HG03025 (cell line): ENCODE data around the gene FOXO3.
"Not testable (repeated sequence)": the region's sequence is repeated elsewhere in the genome, so short reads cannot be mapped to it uniquely, and the experiment has no call there.

Source experiments
- ATAC-seq: cut with Tn5 transposase; IDR thresholded peaks from one replicate; pipeline ENCODE4 v1.9.1; 2021; ENCODE audit warnings: mild to moderate bottlenecking, moderate library complexity; ENCODE audit not compliant: unreplicated experiment, low FRiP score

Gene FOXO3

GRCh38 chr6:108560463-108561308, at the start of gene FOXO3:
Gene FOXO3, plus strand, starts transcription at chr6:108560917. Its CDS starts 292 bp downstream, at chr6:108561209.
- no peak for ATAC-seq

DNA sequence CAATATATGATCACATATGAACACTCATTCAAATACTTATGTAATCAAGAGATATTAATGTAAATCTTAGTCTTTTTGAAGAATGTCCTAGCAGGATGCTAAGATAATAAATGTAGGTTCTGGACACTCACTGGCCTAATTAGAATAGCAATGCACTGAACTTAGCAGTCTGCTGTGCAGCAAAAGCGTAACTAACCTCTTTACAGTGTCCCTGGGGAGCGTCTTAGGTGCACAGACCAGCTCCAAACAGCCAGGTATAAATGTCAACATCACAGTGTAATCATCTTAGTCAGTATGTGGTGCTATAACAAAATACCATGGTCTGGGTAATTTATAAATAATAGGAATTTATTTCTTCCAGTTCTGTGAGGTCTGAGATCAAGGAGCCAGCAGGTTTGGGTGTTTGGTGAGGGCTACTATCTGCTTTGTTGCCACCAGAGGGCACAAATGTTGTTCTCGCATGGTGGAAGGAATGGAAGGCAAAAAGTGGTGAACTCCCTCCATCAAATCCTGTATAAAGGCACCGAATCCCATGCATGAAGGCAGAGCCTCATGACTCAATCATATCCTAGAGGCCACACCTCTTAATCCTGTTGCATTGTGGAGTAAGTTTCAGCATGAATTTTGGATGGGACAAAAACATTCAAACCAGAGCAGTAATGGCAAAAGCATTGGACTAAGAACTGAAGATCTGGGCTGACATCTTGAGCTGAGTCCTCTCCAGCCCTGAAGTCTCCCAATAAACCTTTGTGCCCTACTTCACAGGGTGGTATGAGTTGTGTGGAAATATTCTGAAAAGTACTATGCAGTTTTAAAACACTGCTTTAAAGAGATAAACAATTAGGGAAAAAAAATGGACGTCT, 41.8 kb upstream of the FOXO3 start:
- ATAC-seq: no peak

- no peak for ATAC-seq
Observed at GRCh38 chr6:108521616-108522107, 39.1 kb upstream of the FOXO3 start.

- ATAC-seq: no peak
Observed at GRCh38 chr6:108523697-108524096, 37.0 kb upstream of the FOXO3 start.

- ATAC-seq: no peak
Observed at GRCh38 chr6:108524528-108525248, 36.0 kb upstream of the FOXO3 start.

GRCh38 chr6:108526739-108527174, 34.0 kb upstream of the FOXO3 start:
- ATAC-seq: no peak

- no peak for ATAC-seq
Observed at GRCh38 chr6:108528878-108529277, 31.8 kb upstream of the FOXO3 start.

DNA sequence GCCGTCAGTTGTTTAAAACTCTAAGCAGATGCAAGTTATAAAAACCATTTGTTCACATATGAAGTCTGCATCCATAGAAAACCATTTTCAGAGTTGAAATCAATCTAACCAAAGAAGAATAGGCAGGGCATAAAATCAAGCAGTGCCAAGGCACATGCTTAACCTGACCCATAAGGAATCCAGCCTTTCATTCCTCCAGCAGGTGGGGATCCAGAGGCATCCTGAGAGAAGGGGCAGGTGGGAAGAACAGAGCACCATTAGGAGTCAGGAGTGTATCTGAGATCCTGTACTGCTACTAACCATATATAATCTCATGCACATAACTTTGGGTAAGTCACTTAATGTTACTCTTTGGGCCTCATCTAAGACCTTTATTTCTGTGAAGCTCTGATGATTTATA, 29.4 kb upstream of the FOXO3 start:
- no peak for ATAC-seq

- no peak for ATAC-seq
Observed at GRCh38 chr6:108535114-108535742, 25.5 kb upstream of the FOXO3 start.

DNA sequence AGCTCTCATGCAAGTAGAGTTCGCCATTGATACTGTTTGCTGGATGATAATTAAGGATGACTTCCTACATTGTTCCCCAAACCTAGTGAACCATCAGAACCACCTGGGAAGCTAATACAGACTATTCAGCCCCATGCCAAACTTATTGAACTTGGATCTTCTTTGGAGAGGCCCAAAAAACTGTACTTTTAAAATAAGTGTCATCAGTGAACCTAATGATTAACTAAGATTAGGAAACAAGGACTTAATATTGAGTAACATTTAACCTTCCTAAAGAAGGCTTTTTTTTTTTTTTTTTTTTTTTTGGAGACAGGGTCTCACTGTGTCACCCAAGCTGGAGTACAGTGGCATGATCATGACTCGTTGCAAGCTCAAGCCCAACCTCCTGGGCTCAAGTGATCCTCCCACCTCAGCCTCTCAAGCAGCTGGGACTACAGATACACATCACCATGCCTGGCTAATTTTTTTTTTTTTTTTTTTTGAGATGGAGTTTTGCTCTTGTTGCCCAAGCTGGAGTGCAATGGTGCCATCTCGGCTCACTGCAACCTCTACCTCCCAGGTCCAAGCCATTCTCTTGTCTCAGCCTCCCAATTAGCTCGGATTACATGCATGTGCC, 24.7 kb upstream of the FOXO3 start:
- not testable (repeated sequence) for ATAC-seq

DNA sequence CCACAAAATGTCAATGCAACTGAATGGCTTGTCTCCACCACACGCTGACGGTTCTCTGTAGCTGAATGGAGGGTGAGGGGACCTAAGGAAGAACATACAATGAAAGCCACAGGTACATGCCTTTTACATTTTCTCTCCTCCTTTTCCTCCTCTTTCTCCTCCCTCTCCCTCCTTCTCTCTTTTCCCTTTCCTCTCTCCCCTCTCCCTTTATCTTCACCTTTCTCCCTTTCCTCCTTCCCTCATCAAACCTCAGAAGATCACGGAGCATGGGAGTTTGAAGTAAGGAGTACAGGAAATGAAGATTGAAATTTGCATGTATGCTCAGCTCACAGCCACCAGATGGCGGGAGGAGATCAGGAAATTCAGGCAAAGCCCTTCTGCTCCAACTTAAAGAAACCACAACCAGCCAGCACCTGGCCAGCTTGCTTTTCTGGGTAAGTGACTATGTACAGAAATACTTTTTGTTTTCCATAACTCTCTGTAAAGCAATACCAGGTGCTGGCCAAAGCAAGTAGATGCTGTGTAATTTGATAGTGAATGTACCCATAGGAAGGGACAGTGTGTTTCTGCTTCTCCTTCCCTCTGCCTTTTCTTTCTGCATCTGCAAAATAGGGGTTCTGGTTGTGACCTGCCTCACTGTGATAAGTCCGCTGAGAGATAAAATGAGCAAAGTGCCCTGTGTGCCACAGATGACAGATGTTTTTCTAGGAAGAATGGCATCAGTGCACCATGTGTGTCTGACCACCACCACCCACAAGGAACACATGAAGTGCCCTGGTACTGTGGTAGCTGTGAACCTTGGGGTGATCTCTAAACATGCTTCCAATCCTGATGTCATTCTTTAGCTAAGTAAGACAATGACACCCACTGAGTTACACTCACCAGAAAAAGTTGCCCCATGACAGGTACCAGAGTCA, 18.6 kb upstream of the FOXO3 start:
- ATAC-seq: no peak

GRCh38 chr6:108543175-108543940, 17.4 kb upstream of the FOXO3 start:
- ATAC-seq: no peak

GRCh38 chr6:108544606-108545005, 16.1 kb upstream of the FOXO3 start:
- no peak for ATAC-seq

DNA sequence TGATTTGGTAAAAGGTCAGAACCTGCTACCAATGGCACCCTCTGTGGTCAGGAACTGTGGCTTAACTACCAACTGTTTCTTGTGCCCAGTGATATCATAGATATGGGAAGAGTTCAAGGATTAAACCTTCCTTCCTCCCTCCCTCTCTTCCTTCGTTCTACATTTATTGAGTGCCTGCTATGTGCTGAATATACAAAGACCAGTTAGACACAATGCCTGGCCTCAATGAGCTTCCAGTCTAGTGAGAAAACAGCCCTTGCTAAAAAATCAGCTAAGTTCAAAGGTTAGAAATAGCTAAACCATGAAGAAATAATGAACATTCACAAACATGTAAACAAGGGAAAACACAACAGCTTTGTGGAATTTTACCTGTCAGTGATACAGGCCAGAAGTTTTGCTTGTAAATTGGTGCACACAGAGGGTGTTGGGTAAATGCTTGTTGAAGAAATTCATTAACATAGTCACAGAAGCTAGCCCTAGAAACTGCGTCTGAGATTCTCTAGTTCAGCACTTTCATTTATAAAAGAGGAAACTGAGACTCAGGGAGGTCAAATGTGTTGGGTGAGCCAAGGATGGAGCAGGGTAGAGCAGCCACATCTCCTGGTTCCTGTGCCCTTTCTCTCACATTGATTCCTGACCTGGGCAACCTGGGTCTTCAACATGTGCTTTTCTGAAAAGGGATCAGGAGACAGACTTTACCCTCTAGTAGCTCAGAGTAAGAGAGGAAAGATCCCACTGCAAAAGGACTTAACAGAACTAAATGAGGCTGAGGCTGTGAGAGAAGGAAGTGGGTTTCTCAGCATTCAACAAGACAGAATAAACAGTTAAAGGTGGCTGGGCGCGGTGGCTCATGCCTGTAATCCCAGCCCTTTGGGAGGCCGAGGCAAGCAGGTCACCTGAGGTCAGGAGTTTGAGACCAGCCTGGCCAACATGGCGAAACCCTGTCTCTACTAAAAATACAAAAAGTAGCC, 14.4 kb upstream of the FOXO3 start:
- no peak for ATAC-seq

DNA sequence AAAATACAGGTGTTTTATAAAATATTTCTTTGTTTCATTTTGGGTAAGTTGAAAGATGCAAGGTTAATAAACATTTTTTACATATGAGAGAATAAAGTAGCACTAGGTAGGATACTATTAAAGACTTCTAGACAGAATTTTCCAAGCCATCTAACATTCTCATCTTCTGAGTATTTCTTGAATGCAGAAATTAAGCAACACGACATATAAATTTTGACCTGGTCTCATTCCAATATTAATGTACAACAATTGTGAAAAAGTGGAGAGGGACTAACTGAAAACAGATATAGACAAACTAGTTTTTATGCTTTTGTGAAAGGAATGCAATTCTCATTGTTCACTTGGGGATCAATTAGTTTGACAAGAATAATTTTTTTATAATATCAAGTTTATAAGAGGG, 11.5 kb upstream of the FOXO3 start:
- no peak for ATAC-seq

DNA sequence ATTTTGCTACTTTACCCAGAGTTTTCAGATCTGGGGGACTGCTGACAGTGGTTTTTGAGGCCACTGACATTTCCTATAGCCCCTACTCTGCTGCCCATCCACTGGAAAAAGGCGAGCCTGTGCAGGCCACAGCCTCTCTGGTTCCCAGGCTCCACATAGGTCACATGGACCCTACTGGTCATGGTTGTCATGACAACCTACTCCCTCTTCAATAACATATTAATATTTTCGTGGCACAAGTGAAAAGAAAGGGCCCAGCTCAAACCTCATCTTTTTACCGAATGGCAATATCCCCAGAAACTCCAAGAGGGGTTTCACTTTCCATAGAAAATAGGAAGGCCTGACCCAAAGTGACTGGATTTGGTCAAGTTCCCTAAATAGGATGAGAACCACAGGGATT, 11.0 kb upstream of the FOXO3 start:
- no peak for ATAC-seq

DNA sequence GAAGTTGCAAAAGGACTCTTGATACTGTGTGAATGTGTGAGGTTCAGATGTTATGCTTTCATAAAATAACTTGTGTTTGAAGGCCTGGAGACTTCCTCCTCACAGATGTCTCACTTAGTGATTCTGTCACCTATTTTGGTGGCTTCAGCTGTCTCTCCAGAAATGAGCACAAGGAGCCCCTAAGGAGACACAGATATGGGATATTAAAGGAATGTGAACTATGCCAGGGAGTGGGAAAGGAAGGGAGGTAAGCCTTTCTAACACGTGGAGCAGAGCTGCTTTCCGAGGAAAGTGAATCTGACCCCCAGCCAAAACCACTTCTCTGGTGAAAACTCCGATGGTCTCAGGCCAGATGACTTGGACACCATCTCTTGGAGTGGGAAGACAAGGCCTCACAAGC, 10.5 kb upstream of the FOXO3 start:
- ATAC-seq: no peak
